Measurements from ENCODE around the gene HK3. TPM values are rescaled to one million over a fixed set of nuclear protein-coding genes. Genes with fewer than 3 reads are reported as not detected.

Gene HK3
- total RNA-seq, 1 donor from 2014 or later, result 61.2 TPM

DNA sequence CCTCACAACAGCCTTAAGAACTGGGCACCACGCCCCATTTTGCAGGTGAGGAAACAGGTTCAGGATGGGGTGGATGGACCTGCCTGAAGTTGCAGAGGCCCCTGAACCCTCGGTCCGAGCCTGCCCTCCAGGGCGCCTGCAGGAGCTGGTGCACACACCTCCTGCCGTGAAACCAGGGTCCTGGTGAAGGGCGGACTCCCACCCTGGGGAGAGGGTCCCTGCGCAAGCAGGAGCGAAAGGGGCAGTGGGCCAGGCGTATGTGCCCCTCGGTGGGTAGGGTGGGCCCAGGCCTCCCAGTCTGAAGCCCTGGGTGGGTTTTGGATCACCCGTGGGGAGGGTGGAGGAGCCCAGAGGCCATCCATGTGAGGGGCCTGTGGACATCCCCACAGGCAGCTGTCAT, 37.9 kb downstream of the HK3 start:
- Histone ChIP-seq H3K27me3 (ENCODE audit: low read depth) (peaks cover 65% of the 10 kb centered on the region), H3K36me3 (no peaks in the 10 kb centered on the region), H3K4me3 (no peak overlapping the region), H3K9me3 (no peaks in the 10 kb centered on the region), H3K4me1 (no peaks in the 10 kb centered on the region), H3K27ac (no peak overlapping the region)
- no peak for ATAC-seq
- TF ChIP-seq, protein P1, sequence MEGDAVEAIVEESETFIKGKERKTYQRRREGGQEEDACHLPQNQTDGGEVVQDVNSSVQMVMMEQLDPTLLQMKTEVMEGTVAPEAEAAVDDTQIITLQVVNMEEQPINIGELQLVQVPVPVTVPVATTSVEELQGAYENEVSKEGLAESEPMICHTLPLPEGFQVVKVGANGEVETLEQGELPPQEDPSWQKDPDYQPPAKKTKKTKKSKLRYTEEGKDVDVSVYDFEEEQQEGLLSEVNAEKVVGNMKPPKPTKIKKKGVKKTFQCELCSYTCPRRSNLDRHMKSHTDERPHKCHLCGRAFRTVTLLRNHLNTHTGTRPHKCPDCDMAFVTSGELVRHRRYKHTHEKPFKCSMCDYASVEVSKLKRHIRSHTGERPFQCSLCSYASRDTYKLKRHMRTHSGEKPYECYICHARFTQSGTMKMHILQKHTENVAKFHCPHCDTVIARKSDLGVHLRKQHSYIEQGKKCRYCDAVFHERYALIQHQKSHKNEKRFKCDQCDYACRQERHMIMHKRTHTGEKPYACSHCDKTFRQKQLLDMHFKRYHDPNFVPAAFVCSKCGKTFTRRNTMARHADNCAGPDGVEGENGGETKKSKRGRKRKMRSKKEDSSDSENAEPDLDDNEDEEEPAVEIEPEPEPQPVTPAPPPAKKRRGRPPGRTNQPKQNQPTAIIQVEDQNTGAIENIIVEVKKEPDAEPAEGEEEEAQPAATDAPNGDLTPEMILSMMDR (IDR thresholded peaks at IDR 0.05), result no peak
- DNase-seq, result no peak
- intact Hi-C loops (cut with DNase I), result no loop called here

DNA sequence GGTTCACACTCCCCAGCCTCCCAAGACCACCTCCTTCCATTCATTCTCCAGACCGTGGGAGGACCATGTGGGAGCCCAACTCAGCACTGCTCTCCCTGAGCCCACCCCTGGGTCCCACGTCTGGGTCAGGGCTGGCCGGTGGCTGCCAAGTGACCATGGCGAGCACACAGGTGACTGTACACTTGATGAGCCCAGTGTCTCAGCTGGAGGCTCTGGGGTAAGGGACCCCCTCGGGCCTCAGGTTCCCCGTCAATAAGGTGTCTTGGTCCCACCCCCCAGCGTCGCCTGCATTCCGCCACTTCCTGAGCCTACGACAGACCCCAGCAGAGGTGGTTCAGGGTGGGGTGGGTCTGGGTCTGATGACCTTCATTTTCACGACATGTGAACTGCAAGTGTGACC, 38.8 kb downstream of the HK3 start:
- H3K4me3 ChIP-seq, result no peak overlapping the region
- DNase-seq (no peak), ATAC-seq (no peak)
- no peaks in the 10 kb centered on the region for H3K9me3 ChIP-seq
- no peaks in the 10 kb centered on the region for H3K36me3 ChIP-seq
- intact Hi-C loops (cut with DNase I), result no loop called here
- TF ChIP-seq, protein P1 (IDR thresholded peaks at IDR 0.05), result no peak
- H3K27me3 ChIP-seq (ENCODE audit: low read depth), result peaks cover 64% of the 10 kb centered on the region
- no peaks in the 10 kb centered on the region for H3K4me1 ChIP-seq
- H3K27ac ChIP-seq, result no peak overlapping the region

DNA sequence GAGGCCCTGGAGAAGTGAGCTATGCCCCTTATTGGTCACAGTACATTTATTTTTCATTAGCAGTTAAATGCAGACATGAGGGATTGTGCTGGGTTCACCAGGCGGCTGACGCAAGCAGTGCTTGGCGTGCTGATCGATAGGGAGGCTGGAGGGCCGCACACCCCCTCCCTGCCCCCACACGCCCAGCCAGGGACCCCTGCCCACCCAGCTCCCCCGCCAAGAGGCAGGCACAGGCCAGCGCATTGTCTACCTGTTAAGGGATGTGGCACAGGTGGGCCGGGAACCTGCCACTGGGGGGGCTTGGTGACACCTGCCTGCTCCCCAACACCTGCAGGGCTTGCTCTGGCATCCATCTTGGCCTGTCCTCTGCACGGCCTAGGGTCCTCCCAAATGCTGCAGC, 39.2 kb downstream of the HK3 start:
- TF ChIP-seq, protein P1 (IDR thresholded peaks at IDR 0.05), result no peak
- Histone ChIP-seq H3K4me3 (no peak overlapping the region), H3K9me3 (no peaks in the 10 kb centered on the region), H3K27ac (no peak overlapping the region), H3K4me1 (no peaks in the 10 kb centered on the region), H3K36me3 (no peaks in the 10 kb centered on the region), H3K27me3 (ENCODE audit: low read depth) (peaks cover 64% of the 10 kb centered on the region)
- DNase-seq, result no peak
- intact Hi-C loops (cut with DNase I), result no loop called here
- ATAC-seq, result no peak

DNA sequence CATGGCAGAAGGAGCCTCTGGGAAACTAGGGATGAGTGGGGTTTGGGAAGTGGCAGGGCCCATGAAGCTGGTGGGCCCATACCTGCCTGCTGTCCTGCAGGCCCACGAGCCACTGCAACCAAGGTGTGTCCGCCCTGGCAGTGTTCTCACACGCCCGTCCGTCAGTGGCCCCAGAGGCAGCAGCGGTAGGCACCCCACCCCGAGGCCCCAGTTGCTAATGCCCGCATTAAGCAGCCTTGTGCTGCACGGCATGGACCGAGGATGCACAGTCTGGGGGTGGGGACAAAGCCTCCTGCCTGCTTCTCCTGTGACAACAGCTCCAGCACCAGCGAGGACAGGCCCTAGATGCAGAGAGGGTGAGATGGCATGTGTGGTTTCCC, 41.3 kb downstream of the HK3 start:
- H3K9me3 ChIP-seq, result no peaks in the 10 kb centered on the region
- intact Hi-C loops (cut with DNase I), result no loop called here
- H3K27ac ChIP-seq, result no peak overlapping the region
- TF ChIP-seq, protein P1 (IDR thresholded peaks at IDR 0.05), result no peak
- DNase-seq (no peak), ATAC-seq (no peak)
- no peaks in the 10 kb centered on the region for H3K36me3 ChIP-seq
- H3K27me3 ChIP-seq (ENCODE audit: low read depth), result peaks cover 60% of the 10 kb centered on the region
- no peaks in the 10 kb centered on the region for H3K4me1 ChIP-seq
- H3K4me3 ChIP-seq, result no peak overlapping the region

DNA sequence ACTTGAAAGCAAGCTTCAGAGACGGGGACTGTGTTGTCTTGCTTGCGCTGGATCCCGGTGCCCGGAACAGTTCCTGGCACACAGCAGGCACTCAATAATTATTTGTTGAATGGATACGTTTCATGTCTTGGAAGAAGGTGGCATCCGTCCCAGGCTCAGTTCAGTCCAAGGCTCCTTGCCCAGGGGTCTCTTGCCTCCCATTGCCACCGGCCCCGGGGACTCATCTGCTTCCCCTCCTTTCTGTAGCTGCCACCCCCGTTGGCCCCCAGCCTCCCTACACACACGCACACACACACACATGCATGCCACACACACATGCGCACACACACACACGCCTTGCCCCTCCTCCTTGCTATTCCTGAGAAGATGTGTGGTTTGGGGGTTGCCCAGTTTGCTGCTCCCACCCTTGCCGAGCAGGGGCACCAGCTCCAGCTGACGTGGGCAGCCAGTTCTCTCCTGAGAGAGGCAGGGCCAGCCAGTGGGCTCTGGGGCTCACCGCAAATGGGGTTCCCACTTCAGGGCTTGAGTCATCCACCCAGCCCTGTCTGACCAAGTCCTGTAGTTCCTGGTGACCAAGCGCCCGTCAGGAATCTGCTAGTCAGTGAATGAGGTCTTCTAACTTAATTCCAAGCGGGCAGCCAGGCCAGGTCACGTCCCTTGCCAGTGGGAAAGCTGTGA, 41.8 kb downstream of the HK3 start:
- H3K4me1 ChIP-seq, result no peaks in the 10 kb centered on the region
- TF ChIP-seq, protein P1 (IDR thresholded peaks at IDR 0.05), result no peak
- H3K9me3 ChIP-seq, result no peaks in the 10 kb centered on the region
- H3K27ac ChIP-seq, result no peak overlapping the region
- no peak overlapping the region for H3K4me3 ChIP-seq
- ATAC-seq (no peak), DNase-seq (no peak)
- intact Hi-C loops (cut with DNase I), result no loop called here
- H3K36me3 ChIP-seq, result no peaks in the 10 kb centered on the region
- peaks cover 54% of the 10 kb centered on the region for H3K27me3 ChIP-seq (ENCODE audit: low read depth)
